PC-3 (cell line): Measurements from ENCODE around the gene ASTN2. TPM values are rescaled to one million over a fixed set of nuclear protein-coding genes. Genes with fewer than 3 reads are reported as not detected.

ENCODE experiments used
- ATAC-seq: fragments of 200-7000 bp; cut with Tn5 transposase; 2 replicates; pipeline ENCODE4 v1.9.1; 2020; ENCODE audit warnings: mild to moderate bottlenecking, moderate library complexity
- BruUV-seq: library from RNA; stranded (reverse); fragments of 400-500 nt; replicated peaks from 2 replicates; lab custom pipeline; 2021; lab: Mats Ljungman, UMichigan
- CTCF ChIA-PET: fragments of 300-600 bp; sonication (Branson Sonifier 250); formaldehyde crosslinking; loops from one replicate; lab custom pipeline; 2022; ENCODE audit warnings: antibody characterized with exemption; lab: Charles Lee
- POLR2A ChIA-PET: fragments of 300-600 bp; sonication (Branson Sonifier 250); formaldehyde crosslinking; loops from one replicate; lab custom pipeline; 2022; ENCODE audit warnings: antibody characterized with exemption; ENCODE audit not compliant: unreplicated experiment; lab: Charles Lee
- DNase-seq: peaks from one replicate; pipeline ENCODE4 v3.0.0-alpha.2; 2015
- H2AFZ ChIP-seq: fragments of 300-600 bp; sonication (generic); 2 replicates; pipeline ENCODE4 v1.6.0; 2016; ENCODE audit warnings: antibody characterized with exemption, low read length
- H3F3A ChIP-seq: fragments of 300-600 bp; sonication (generic); one replicate; pipeline ENCODE4 v1.6.0; 2017; ENCODE audit warnings: antibody characterized with exemption, low read length, control low read depth, mild to moderate bottlenecking; ENCODE audit not compliant: unreplicated experiment
- H3K27ac ChIP-seq: fragments of 300-600 bp; sonication (generic); 2 replicates; pipeline ENCODE4 v1.5.1; 2016; ENCODE audit warnings: mild to moderate bottlenecking, low read length
- H3K27me3 ChIP-seq: fragments of 300-600 bp; sonication (generic); 2 replicates; pipeline ENCODE4 v1.6.1; 2016; ENCODE audit warnings: low read length, mixed read lengths
- H3K36me3 ChIP-seq: fragments of 300-600 bp; sonication (generic); 2 replicates; pipeline ENCODE4 v1.6.1; 2016; ENCODE audit warnings: low read depth, mixed run types, low read length, mixed read lengths
- H3K4me1 ChIP-seq: fragments of 300-600 bp; sonication (generic); 2 replicates; pipeline ENCODE4 v1.5.1; 2016; ENCODE audit warnings: low read length; ENCODE audit not compliant: insufficient read depth
- H3K4me2 ChIP-seq: fragments of 300-600 bp; sonication (generic); 2 replicates; pipeline ENCODE4 v1.6.0; 2016; ENCODE audit warnings: low read length
- H3K4me3 ChIP-seq: fragments of 300-600 bp; sonication (generic); 2 replicates; pipeline ENCODE4 v1.5.1; 2016; ENCODE audit warnings: mild to moderate bottlenecking, low read length, mixed read lengths
- H3K79me2 ChIP-seq: fragments of 300-600 bp; sonication (generic); 2 replicates; pipeline ENCODE4 v1.6.1; 2017; ENCODE audit warnings: low read length, mixed read lengths
- H3K9ac ChIP-seq: fragments of 300-600 bp; sonication (generic); 2 replicates; pipeline ENCODE4 v1.6.0; 2016; ENCODE audit warnings: mild to moderate bottlenecking, low read length
- H3K9me2 ChIP-seq: fragments of 300-600 bp; sonication (generic); replicated peaks from 2 replicates; pipeline ENCODE4 v1.6.1; 2016; ENCODE audit warnings: mixed run types, low read length, mixed read lengths
- H3K9me3 ChIP-seq: fragments of 300-600 bp; sonication (generic); 2 replicates; pipeline ENCODE4 v1.6.1; 2016; ENCODE audit warnings: low read length, mixed read lengths
- H4K20me1 ChIP-seq: fragments of 300-600 bp; sonication (generic); 2 replicates; pipeline ENCODE4 v1.6.1; 2016; ENCODE audit warnings: low read length, mixed read lengths
- EZH2 ChIP-seq: fragments of 300-600 bp; sonication (generic); IDR thresholded peaks from one replicate; pipeline ENCODE4 v1.6.1; 2017; ENCODE audit warnings: antibody characterized with exemption, mild to moderate bottlenecking, low read length; ENCODE audit not compliant: unreplicated experiment
- EZH2phosphoT487 ChIP-seq: fragments of 300-600 bp; sonication (generic); IDR thresholded peaks from 2 replicates; pipeline ENCODE4 v1.6.1; 2018; ENCODE audit warnings: mild to moderate bottlenecking, antibody characterized with exemption, low read length, borderline replicate concordance
- intact Hi-C: fragments of 100-400 bp; cut with micrococcal nuclease; formaldehyde crosslinking; loops from 2 replicates; pipeline ENCODE4 v1.9.0; 2023
- total RNA-seq: library from RNA; depleted of rRNA; stranded (reverse); fragments of >200 nt; gene quantifications from 2 replicates; pipeline ENCODE4 v1.2.3, GENCODE V29; 2014
- TF ChIP-seq, protein P1 (sequence below): fragments of 300-600 bp; sonication (generic); conservative IDR thresholded peaks from 2 replicates; pipeline ENCODE4 v1.5.1; 2017; ENCODE audit warnings: antibody characterized with exemption, low read depth, mild to moderate bottlenecking, low read length

Gene ASTN2
- total RNA-seq, 1 experiment from 2014 or later: 3.5 TPM

DNA sequence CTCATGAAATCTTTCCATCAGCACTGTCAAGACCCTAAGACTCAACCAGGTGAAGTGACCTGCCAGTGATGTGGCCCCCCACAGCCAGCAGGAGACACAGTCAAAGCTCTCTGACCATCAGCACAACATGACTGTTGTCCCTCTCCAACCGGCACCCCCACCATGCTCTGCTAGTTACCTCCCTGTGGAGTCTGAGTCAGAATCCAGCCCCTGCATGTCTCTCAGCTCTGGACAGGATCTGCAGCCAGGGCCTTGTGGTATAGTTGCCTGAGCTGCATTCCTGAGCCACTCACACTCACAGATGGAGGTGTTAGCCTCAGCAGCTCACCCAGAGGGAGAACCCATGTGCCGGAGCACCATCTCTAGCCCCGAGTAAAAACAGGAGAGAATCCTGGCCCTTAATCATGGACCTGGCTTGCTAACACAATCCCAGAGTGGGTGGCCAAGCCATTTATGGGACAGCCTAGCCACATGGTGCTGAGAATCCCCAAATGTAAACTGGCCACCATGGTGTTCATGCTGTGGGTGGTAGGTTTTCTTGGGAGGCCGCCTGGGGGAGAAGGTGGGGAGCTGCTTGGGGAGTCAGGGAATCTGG, 1023.5 kb downstream of the ASTN2 start:
- Histone ChIP-seq H3K27ac (no peak overlapping the region), H4K20me1 (no peaks in the 10 kb centered on the region), H3K9ac (no peak overlapping the region), H3K36me3 (no peaks in the 10 kb centered on the region), H3K9me3 (no peaks in the 10 kb centered on the region), H3K79me2 (no peaks in the 10 kb centered on the region), H3F3A (no peaks in the 10 kb centered on the region), H3K4me2 (no peak overlapping the region), H3K4me1 (no peaks in the 10 kb centered on the region), H2AFZ (no peak overlapping the region), H3K27me3 (no peaks in the 10 kb centered on the region), H3K4me3 (no peak overlapping the region), H3K9me2 (no peaks in the 10 kb centered on the region)
- intact Hi-C loops: no loop called here
- BruUV-seq: no TSS peak
- ATAC-seq (no peak), DNase-seq (peak; percentile 8)
- TF ChIP-seq EZH2 (no peak), EZH2phosphoT487 (no peak)
- TF ChIP-seq, protein P1, sequence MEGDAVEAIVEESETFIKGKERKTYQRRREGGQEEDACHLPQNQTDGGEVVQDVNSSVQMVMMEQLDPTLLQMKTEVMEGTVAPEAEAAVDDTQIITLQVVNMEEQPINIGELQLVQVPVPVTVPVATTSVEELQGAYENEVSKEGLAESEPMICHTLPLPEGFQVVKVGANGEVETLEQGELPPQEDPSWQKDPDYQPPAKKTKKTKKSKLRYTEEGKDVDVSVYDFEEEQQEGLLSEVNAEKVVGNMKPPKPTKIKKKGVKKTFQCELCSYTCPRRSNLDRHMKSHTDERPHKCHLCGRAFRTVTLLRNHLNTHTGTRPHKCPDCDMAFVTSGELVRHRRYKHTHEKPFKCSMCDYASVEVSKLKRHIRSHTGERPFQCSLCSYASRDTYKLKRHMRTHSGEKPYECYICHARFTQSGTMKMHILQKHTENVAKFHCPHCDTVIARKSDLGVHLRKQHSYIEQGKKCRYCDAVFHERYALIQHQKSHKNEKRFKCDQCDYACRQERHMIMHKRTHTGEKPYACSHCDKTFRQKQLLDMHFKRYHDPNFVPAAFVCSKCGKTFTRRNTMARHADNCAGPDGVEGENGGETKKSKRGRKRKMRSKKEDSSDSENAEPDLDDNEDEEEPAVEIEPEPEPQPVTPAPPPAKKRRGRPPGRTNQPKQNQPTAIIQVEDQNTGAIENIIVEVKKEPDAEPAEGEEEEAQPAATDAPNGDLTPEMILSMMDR: no peak
- ChIA-PET POLR2A (no interaction called here), CTCF (no interaction called here)

DNA sequence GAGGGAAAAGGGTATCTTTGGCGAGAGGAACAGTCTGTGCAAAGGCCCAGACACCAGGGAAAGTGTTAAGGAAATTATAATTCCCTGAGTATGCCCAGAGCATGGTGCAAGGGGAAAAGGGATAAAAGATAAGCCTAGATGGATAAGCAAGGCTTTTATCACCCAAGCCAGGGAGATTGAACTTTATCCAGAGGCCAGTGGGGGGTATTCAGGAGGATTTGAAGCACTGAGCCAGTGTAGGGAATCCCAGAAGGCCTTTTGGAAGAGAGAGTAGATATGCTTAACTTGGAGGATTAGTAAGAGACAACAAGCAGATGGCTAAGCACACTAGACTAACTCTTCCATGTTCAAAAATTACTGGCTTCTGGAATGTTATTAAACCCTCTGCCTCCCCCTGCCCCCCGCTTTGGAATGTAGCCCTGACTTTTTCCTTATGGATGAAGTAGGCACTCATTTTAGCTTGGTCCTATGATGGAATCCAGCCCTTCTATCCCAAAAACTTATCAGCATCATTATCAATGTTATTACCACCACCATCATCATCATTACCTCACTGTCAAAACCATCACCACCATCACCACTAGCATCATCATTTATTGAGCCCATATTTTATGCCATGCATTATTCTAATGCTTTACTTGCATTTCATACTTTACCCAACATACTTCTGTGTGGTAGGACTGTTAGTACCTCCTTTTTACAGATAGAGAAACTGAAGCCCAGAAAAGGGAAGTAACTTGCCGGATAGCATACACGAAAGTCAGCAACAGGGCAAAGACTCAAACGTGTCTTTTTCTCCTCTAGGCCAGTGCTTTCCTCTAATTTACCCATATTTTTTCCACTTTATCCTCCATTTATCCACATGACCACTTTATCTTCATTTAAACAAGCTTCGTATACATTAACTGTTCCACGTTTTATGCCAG, 1024.3 kb downstream of the ASTN2 start:
- BruUV-seq: no TSS peak
- TF ChIP-seq, protein P1: no peak
- no peak for TF ChIP-seq EZH2phosphoT487
- no peak for TF ChIP-seq EZH2

More for the DNA sequence above, 1024.3 kb downstream of the ASTN2 start:
- intact Hi-C loops: no loop called here
- H3K4me2 ChIP-seq: no peak overlapping the region
- H3K4me3 ChIP-seq: no peak overlapping the region
- no peaks in the 10 kb centered on the region for H3K36me3 ChIP-seq
- no peaks in the 10 kb centered on the region for H3K27me3 ChIP-seq
- ChIA-PET CTCF (no interaction called here), POLR2A (no interaction called here)
- ATAC-seq (no peak), DNase-seq (no peak)
- H3K9me2 ChIP-seq: no peaks in the 10 kb centered on the region
- no peaks in the 10 kb centered on the region for H3F3A ChIP-seq
- no peaks in the 10 kb centered on the region for H4K20me1 ChIP-seq
- H3K79me2 ChIP-seq: no peaks in the 10 kb centered on the region
- H3K9ac ChIP-seq: no peak overlapping the region
- H3K4me1 ChIP-seq: no peaks in the 10 kb centered on the region
- no peaks in the 10 kb centered on the region for H3K9me3 ChIP-seq
- H2AFZ ChIP-seq: no peak overlapping the region
- H3K27ac ChIP-seq: no peak overlapping the region
